Aorta (tissue), 5 donors: ENCODE data around the gene PLD1. TPM values are rescaled to one million over a fixed set of nuclear protein-coding genes. Genes with fewer than 3 reads are reported as not detected.

Source experiments
- ATAC-seq: fragments of 200-7000 bp; cut with Tn5 transposase; one replicate; pipeline ENCODE4 v1.9.1; 2022; ENCODE audit warnings: moderate library complexity; ENCODE audit not compliant: low FRiP score
- DNase-seq, 2 donors: peaks; one replicate each; pipeline ENCODE4 v3.0.0-alpha.2; 2020
- H3K27ac ChIP-seq, 2 donors: one replicate each; pipeline ENCODE4 v1.5.1; 2013; ENCODE audit warnings: low read length in 2 of 2, mild to moderate bottlenecking in 2 of 2, moderate library complexity in 2 of 2, control low read depth in 1 of 2, inconsistent platforms in 1 of 2, low read depth in 1 of 2
- H3K27me3 ChIP-seq, 2 donors: one replicate each; pipeline ENCODE4 v1.6.1; 2013; ENCODE audit warnings: control low read depth in 1 of 2, low read length in 1 of 2, mild to moderate bottlenecking in 1 of 2, moderate library complexity in 1 of 2; ENCODE audit not compliant: insufficient read depth in 2 of 2, control insufficient read depth in 1 of 2
- H3K36me3 ChIP-seq, 2 donors: one replicate each; pipeline ENCODE4 v1.6.1; 2013; ENCODE audit warnings: control low read depth in 1 of 2, low read length in 1 of 2, mild to moderate bottlenecking in 1 of 2; ENCODE audit not compliant: insufficient read depth in 2 of 2, control insufficient read depth in 1 of 2
- H3K4me1 ChIP-seq, 2 donors: one replicate each; pipeline ENCODE4 v1.6.1; 2013; ENCODE audit warnings: low read length in 2 of 2, control low read depth in 1 of 2, mild to moderate bottlenecking in 1 of 2, moderate library complexity in 1 of 2; ENCODE audit not compliant: insufficient read depth in 2 of 2, control insufficient read depth in 1 of 2
- H3K4me3 ChIP-seq, 2 donors: one replicate each; pipeline ENCODE4 v1.5.1; 2013; ENCODE audit warnings: low read length in 2 of 2, control low read depth in 1 of 2, mild to moderate bottlenecking in 1 of 2
- H3K9me3 ChIP-seq: one replicate; pipeline ENCODE4 v1.6.1; 2013; ENCODE audit warnings: mild to moderate bottlenecking, low read length; ENCODE audit not compliant: control insufficient read depth
- WGBS, 2 donors: extraction: QIAGEN DNeasy Blood & Tissue Kit; methylation state at CpG; one replicate each; pipeline ENCODE4 v1.1.7; 2013; 5-methylcytosine and 5-hydroxymethylcytosine counted together
- intact Hi-C, 2 donors: fragments of 100-400 bp; cut with DNase I; formaldehyde crosslinking; loops; one replicate each; pipeline versions ENCODE4 v1.14.2 to v1.15.0; 2022
- polyA plus RNA-seq, 2 donors: library from polyadenylated mRNA; stranded (reverse); fragments of 200-250 nt; gene quantifications; one replicate each; pipeline ENCODE4 v1.2.3, GENCODE V29; 2013
- total RNA-seq, 2 donors: library from RNA; stranded (reverse); fragmentation: NEBNext Ultra II Directional; extraction: Animal tissue kit (Norgen Biotek cat#: 25700); gene quantifications; one replicate each; pipeline ENCODE4 v1.2.1, GENCODE V29; 2021
- donor health status: healthy with polysubstance abuse.
- donor health status: Bipolar disorder and iron deficiency.
- donor health status: DM: no; HTN: no; CAD: no.
- donor health status: DM: no; HTN: no; CAD: no.
- donor health status: DM: yes; HTN: yes; CAD: no.

The PLD1 gene
- total and polyA plus RNA-seq, 4 donors, result 19.1 to 41.3 (median 25.6) TPM

DNA sequence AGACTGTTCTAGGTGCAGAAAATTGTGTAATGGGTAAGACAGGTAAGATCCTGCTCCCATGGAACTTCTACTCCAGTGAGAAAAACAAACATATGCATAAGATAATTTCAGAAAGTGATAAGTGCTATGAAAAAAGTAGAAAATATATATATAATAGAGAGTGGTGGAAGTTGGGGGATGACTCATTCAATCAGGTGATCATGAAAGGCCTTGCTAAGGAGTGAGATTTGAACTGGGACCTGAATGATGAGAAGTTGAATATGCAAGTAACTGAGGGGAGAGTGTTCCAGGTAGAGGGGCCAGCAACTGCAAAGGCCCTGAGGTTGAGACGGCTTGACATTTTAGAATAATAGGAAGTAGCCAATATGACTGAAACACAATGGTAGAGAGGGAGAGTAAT is 257.8 kb downstream of the PLD1 start:
- Histone ChIP-seq H3K27ac (no peak overlapping the region), H3K4me1 (no peaks in the 10 kb centered on the region), H3K4me3 (no peak overlapping the region), H3K27me3 (no peaks in the 10 kb centered on the region), H3K9me3 (no peaks in the 10 kb centered on the region), H3K36me3 (no peaks in the 10 kb centered on the region)
- no peak for ATAC-seq
- DNase-seq, result no peak
- intact Hi-C loops, result no loop called here
- WGBS, 2 donors, result 94 to 100% methylated on average over 1 of the region's 1 CpG

DNA sequence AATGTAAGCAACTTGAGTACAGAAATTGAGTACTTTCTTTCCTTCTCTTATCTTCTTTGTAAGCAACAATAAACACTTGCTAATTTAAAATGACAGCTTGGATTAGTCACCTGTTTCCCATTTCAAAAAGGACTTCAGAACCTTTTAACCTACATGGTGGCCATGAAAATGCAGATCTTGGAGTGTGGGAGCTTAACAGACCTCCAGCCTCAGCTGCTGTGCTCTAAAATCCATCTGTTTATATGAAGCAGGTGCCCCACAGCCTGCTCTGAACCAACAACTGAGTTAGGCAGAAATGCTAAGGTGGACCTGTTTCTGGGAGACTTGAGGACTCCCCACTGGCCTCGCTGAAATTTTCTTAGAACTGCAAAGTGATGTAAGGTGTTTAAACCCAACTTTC is 259.0 kb downstream of the PLD1 start:
- no peak overlapping the region for H3K4me3 ChIP-seq
- no peaks in the 10 kb centered on the region for H3K27me3 ChIP-seq
- WGBS, 2 donors, result 85 to 90% methylated on average over 1 of the region's 1 CpG
- intact Hi-C loops, result no loop called here
- no peaks in the 10 kb centered on the region for H3K4me1 ChIP-seq
- no peak overlapping the region for H3K27ac ChIP-seq
- no peaks in the 10 kb centered on the region for H3K9me3 ChIP-seq
- ATAC-seq (no peak), DNase-seq (no peak)
- no peaks in the 10 kb centered on the region for H3K36me3 ChIP-seq

Other genes with a start within 250 kb of the PLD1 start
- not detected for gene TMEM212, start 32.9 kb upstream of the PLD1 start, total RNA-seq
- gene TMEM212, start 32.9 kb upstream of the PLD1 start, polyA plus RNA-seq, result not detected
- gene FNDC3B, start 229.1 kb upstream of the PLD1 start, total RNA-seq, result 100 to 1,000 TPM; 223 to 239 TPM
- 10 to 100 TPM; 12.5 to 16.5 TPM for gene FNDC3B, start 229.1 kb upstream of the PLD1 start, polyA plus RNA-seq